SU-DHL-6 (cell line): ENCODE results near the gene ENDOV.

Experiments
- CTCF ChIP-seq: fragments of 200-600 bp; sonication (generic); IDR thresholded peaks from one replicate; pipeline ENCODE4 v1.5.1; 2017; ENCODE audit warnings: antibody characterized with exemption, mild to moderate bottlenecking, low read length, moderate library complexity; ENCODE audit not compliant: insufficient read depth, poor library complexity, severe bottlenecking
- EZH2phosphoT487 ChIP-seq: fragments of 200-600 bp; sonication (generic), shearing (Covaris generic); conservative IDR thresholded peaks from 2 replicates; pipeline ENCODE4 v1.6.1; 2018; ENCODE audit warnings: mild to moderate bottlenecking, antibody characterized with exemption, low read length, moderate library complexity, mixed read lengths

- TF ChIP-seq CTCF (no peak), EZH2phosphoT487 (no peak)
Measured at GRCh38 chr17:80389011-80389995, 25.7 kb upstream of the ENDOV start.
